Measurements from ENCODE around the gene VPS35L. TPM values are rescaled to one million over a fixed set of nuclear protein-coding genes. Genes with fewer than 3 reads are reported as not detected.

The VPS35L gene
- total and polyA plus RNA-seq, 2 of the 13 experiments (the other 11 are each of a cell fraction or from before 2014, with no cell fraction given) = 1.4 to 1.6 TPM

- TF ChIP-seq AKNA (CRISPR knock-in tag; IDR thresholded peaks at IDR 0.05; ENCODE audit: borderline replicate concordance) (0 out of 2 replicates have a peak, but pooled peaks have one; percentile 18), KDM1A (CRISPR knock-in tag; IDR thresholded peaks at IDR 0.05) (peak; percentile 48; the same call in 1 of the 2 replicates), SOX5 (CRISPR knock-in tag; IDR thresholded peaks at IDR 0.05; ENCODE audit: borderline replicate concordance) (peak; percentile 78; the same call in 1 of the 2 replicates), ZNF850 (CRISPR knock-in tag; conservative IDR thresholded peaks at IDR 0.05) (0 out of 2 replicates have a peak, but pooled peaks have one; percentile 58), GATAD2A (CRISPR knock-in tag; IDR thresholded peaks at IDR 0.05) (0 out of 2 replicates have a peak, but pooled peaks have one; percentile 26), TFE3 (CRISPR knock-in tag; IDR thresholded peaks at IDR 0.05) (0 out of 2 replicates have a peak, but pooled peaks have one; percentile 32), HNF4A (CRISPR knock-in tag; IDR thresholded peaks at IDR 0.05) (peak; percentile 17), HMG20B (CRISPR knock-in tag; conservative IDR thresholded peaks at IDR 0.05) (peak; percentile 68; the same call in 1 of the 2 replicates), ZNF232 (CRISPR knock-in tag; IDR thresholded peaks at IDR 0.05; ENCODE audit: borderline replicate concordance) (0 out of 2 replicates have a peak, but pooled peaks have one; percentile 26), HDAC1 (CRISPR knock-in tag; IDR thresholded peaks at IDR 0.05) (0 out of 2 replicates have a peak, but pooled peaks have one; percentile 22), MEIS2 (CRISPR knock-in tag; IDR thresholded peaks at IDR 0.05) (0 out of 2 replicates have a peak, but pooled peaks have one; percentile 22)
- TF ChIP-seq, protein P1, sequence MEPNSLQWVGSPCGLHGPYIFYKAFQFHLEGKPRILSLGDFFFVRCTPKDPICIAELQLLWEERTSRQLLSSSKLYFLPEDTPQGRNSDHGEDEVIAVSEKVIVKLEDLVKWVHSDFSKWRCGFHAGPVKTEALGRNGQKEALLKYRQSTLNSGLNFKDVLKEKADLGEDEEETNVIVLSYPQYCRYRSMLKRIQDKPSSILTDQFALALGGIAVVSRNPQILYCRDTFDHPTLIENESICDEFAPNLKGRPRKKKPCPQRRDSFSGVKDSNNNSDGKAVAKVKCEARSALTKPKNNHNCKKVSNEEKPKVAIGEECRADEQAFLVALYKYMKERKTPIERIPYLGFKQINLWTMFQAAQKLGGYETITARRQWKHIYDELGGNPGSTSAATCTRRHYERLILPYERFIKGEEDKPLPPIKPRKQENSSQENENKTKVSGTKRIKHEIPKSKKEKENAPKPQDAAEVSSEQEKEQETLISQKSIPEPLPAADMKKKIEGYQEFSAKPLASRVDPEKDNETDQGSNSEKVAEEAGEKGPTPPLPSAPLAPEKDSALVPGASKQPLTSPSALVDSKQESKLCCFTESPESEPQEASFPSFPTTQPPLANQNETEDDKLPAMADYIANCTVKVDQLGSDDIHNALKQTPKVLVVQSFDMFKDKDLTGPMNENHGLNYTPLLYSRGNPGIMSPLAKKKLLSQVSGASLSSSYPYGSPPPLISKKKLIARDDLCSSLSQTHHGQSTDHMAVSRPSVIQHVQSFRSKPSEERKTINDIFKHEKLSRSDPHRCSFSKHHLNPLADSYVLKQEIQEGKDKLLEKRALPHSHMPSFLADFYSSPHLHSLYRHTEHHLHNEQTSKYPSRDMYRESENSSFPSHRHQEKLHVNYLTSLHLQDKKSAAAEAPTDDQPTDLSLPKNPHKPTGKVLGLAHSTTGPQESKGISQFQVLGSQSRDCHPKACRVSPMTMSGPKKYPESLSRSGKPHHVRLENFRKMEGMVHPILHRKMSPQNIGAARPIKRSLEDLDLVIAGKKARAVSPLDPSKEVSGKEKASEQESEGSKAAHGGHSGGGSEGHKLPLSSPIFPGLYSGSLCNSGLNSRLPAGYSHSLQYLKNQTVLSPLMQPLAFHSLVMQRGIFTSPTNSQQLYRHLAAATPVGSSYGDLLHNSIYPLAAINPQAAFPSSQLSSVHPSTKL (CRISPR knock-in tag; IDR thresholded peaks at IDR 0.05) = peak; percentile 48
- TF ChIP-seq, protein P2, sequence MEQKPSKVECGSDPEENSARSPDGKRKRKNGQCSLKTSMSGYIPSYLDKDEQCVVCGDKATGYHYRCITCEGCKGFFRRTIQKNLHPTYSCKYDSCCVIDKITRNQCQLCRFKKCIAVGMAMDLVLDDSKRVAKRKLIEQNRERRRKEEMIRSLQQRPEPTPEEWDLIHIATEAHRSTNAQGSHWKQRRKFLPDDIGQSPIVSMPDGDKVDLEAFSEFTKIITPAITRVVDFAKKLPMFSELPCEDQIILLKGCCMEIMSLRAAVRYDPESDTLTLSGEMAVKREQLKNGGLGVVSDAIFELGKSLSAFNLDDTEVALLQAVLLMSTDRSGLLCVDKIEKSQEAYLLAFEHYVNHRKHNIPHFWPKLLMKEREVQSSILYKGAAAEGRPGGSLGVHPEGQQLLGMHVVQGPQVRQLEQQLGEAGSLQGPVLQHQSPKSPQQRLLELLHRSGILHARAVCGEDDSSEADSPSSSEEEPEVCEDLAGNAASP (CRISPR knock-in tag; IDR thresholded peaks at IDR 0.05; ENCODE audit: borderline replicate concordance) = peak; percentile 55; the same call in 1 of the 2 replicates
- TF ChIP-seq, protein P3, sequence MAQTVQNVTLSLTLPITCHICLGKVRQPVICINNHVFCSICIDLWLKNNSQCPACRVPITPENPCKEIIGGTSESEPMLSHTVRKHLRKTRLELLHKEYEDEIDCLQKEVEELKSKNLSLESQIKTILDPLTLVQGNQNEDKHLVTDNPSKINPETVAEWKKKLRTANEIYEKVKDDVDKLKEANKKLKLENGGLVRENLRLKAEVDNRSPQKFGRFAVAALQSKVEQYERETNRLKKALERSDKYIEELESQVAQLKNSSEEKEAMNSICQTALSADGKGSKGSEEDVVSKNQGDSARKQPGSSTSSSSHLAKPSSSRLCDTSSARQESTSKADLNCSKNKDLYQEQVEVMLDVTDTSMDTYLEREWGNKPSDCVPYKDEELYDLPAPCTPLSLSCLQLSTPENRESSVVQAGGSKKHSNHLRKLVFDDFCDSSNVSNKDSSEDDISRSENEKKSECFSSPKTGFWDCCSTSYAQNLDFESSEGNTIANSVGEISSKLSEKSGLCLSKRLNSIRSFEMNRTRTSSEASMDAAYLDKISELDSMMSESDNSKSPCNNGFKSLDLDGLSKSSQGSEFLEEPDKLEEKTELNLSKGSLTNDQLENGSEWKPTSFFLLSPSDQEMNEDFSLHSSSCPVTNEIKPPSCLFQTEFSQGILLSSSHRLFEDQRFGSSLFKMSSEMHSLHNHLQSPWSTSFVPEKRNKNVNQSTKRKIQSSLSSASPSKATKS (CRISPR knock-in tag; IDR thresholded peaks at IDR 0.05) = peak; percentile 48; the same call in 1 of the 2 replicates
Observed at GRCh38 chr16:19543278-19543996, 12.1 kb upstream of the VPS35L start (continued).

All from HepG2 (cell line).